Dermis blood vessel endothelial cell (primary cell): ENCODE results near the gene MARCHF4. TPM values are rescaled to one million over a fixed set of nuclear protein-coding genes. Genes with fewer than 3 reads are reported as not detected.
A peak's percentile ranks its signal among the peaks of the same experiment; 100 is the strongest.

Experiments
- DNase-seq: peaks from one replicate; pipeline ENCODE4 v3.0.0; 2010
- total RNA-seq: library from RNA; depleted of rRNA; stranded (reverse); fragments of >200 nt; gene quantifications from 2 replicates; pipeline ENCODE4 v1.2.3, GENCODE V29; 2014

MARCHF4 gene
- total RNA-seq, 1 donor from 2014 or later, result 1.5 TPM

DNA sequence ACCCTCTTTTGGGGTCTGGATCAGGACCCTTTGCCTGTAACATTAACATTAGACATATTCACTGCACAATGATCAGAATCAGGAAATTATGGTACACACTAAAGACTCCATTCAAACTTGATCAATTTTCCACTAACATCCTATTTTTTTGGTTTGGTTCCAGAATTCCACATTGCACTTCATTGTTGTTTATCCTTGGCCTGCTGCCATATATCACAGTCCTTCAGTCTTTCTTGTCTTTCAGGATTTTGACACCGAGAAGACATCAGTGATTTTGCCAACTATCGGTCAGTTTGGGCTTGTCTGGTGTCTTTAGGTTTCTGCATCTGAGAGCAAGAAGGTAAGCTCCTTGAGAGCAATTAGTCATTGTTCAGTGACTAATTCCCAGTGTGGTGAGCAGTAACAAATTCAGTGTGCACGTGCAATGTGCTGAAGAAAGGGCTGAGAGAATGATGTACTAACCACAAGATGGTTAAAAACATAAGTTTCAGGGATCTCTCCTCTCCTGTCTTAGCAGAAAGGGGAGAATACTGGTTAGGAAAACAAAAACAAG lies 23.5 kb downstream of the MARCHF4 start:
- DNase-seq, result peak; percentile 70

DNA sequence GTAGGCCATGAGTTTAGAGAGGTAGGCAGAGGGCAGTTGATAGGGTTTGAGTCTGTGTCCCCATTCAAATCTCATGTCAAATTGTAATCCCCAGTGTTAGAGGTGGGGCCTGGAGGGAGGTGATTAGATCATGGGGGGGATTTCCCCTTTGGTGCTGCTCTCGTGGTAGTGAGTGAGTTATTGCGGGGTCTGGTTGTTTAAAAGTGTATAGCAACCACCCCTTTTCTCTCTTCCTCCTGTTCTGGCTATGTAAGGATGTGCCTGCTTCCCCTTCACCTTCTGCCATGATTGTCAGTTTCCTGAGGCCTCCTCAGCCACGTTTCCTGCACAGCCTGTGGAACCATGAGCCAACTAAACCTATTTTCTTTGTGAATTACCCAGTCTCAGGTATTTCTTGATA lies 25.5 kb downstream of the MARCHF4 start:
- DNase-seq, result peak; percentile 67

DNA sequence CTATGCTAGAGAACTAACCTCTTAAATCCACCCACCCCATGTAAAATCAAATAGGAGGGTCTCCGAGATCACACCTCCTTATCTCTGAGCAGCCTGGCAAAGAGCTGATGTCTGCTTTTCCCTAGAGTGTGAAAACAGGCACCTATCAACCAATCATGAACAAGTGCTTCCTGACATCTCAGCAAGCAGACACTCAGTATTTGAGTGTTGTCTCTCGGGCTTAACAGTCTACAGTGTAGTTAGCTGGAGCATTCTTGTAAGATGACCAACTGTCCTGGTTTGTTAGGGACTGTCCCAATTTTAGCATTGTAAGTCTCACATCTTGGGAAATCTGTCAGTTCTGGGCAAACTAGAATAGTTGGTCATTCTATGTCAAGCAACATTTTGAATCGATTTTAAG lies 26.4 kb downstream of the MARCHF4 start:
- DNase-seq, result no peak

DNA sequence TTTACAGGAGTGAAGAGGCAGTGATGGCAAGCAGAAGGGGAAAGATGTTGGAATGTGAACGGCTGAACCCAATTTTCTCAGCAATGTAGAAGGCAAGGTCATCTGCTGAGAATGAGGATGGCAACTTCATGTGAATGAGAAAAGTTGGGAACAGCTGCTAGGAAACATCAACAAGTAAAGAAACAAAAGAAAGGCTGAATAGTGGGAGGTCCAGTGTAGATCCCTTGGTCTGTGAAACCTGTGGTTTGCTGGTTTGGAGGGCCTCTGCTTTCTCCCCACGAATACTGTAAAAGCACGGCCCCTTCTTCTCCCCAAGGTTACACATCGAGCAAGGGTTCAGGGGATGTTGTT lies 27.4 kb downstream of the MARCHF4 start:
- no peak for DNase-seq

DNA sequence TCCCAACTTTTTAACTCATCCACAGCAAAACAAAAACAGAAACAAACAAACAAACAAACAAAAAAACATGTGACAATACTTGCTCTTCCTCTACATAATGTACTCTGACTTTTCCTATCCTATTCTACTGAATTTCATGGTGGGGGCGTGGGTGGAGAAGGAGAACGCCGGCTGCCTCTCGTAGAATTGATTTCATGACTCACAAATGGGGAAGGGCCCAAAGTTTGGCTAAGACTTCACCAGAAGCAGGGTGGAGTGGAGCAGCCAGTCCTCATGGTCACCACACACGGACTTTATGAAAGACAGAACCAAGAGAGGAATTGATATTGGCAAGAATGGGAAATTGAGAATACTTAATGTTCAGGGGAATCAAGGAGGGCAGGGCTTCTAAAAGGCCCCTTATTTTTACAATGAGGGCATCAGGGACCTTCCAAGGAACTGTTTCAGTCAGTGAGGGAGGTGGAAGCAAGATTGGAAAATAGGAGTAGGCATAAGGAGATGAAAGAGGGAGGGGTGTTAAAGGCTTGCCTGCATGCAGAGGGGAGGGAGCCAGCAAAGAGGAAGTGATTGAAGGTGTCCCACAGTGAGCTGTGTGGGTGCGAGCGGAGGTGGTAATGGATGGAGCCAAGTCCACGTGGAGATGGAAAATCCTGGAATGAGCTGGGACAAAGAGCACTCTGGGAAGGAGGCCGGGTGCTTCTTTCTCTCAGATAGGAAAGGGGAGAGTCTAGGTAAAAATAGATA lies 27.9 kb downstream of the MARCHF4 start:
- no peak for DNase-seq

DNA sequence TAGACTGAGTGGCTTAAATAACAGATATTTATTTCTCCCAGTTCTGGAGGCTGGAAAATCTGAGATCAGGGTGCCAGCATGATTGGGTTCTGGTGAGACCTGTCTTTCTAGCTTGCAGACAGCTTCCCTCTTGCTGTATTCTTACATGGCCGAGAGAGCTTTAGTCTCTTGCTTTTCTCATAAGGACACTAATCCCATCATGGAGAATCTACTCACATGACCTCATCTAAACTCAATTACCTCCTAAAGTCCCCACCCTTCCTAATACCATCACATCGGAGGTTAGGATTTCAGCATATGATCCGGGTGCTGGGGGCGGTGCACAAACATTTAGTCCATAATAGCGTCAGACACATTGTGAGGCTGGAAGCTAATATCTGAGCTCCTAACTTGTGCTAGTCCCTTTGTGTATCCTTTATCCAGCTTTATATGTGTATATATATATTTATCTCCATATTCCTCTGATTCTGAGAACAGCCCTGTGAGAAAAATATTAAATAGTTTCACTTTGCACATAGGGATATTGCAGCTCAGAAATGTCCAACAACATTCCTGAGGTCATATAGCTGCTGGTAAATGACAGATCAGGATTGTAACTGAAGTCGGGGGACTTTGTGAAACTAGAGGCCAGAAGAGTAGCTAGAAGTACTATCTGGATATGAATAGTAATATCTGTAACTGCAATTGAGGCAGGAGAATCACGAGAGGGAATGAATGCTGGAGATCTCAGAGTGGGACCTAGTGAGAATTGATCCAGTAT lies 28.9 kb downstream of the MARCHF4 start:
- DNase-seq, result no peak

DNA sequence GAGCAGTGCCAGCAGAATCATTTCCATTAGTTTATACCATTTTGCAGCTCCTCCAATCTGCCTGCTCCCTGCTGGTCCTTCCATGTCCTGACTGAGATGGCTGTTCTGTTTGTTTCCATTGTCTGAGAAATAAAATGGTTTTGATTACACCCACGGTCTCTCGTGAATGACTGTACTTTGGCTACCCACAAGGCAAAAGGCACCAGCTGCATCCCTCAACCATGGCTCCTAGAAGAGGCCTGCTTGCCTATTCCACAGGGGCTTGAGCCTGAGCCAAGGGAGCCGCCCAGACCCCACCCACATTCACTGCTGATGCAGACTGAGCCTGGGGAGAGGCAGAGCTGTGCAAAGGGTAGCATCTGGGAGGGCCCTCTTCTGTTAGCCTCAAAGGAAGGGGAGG lies 31.2 kb downstream of the MARCHF4 start:
- peak; percentile 41 for DNase-seq

DNA sequence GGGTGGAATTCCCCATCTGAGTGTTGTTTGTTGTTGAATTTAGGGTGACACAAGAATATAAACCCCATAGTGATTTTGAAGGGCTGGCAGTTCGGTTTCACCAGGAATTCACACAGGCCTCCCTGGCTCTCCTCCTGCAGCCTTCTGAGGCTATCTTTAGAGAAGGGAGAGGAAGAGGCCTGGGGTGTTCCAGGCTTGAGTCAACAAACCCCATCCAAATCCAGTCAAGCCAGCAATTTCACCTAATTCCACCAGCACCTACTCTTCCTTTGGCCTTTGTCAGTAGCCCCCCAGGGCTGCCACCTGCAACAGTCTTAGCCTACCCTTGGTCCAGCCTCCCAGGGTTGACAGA lies 32.0 kb downstream of the MARCHF4 start:
- DNase-seq, result no peak

DNA sequence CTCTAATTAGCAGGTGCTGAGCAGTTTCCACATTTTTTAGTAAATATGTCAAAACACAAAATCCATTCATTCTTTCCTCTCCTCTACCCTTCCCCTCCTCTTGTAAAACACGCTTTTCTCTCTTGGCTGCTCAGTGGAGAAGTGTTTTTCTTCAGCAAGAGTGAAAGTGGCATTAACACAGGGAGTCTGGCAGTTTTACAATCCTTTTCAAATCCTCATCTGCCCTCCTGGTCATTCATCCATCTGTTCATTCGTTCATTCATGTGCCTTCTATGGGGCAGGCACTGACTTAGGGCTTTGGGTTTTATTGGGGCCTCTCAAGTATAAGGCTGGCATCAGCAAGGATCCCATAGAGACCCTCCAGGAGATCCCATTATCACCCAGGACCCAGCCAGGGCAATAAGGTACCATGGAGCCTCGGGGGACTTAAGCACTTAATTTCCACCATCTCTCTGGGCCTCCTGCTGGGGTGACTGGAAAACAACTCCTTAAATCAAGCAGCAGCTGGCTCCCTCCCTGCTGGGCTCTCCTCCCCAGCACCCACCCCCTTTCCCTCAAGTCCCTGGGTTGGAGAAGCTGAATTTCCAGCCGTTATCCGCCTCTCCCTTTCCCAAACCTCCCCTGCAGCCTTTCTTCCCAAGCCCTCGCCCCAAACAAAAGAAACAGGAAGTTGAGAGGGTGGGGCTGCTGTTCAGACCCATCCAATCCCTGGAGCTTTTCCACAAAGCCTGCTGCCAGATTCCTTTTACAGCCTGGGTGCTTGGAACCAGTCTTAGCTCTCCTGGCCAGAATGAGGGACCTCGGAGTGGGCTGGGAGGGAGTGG lies 32.6 kb downstream of the MARCHF4 start:
- DNase-seq, result peak; percentile 63

DNA sequence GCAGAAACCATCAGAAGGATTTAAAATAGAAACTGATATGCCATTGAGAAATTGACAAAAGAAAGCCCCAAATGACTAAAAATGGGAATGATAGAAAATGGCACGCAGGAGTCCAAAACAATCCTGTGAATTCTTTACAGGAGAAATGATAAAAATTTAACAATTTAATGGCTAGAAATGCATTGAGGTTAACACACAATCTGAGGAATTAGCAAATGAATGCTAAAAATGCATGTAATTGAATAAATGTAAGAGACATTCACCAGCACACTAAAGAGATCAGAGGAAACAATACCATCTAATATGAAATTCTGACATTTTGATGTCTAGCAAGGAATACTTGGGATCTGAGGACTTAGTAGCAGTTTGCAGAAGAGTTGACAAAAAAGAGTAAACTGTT lies 37.0 kb downstream of the MARCHF4 start:
- DNase-seq, result no peak

DNA sequence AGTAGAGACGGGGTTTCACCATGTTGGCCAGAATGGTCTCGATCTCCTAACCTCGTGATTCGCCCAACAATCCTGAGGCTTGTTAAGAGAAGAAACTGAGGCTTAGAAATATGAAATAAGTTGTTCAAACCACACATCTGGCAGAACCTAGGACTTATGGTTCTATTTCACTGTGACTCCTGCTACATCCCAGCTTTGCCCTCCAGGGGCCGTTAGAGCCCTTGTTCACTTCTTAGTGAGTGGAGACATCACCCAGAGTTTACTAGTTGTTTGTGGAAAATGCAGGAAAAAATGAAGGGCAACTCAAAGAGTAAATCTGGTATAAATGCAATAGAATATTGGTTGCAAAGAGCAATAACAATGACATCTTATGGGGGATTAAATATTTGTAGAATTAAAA lies 43.9 kb downstream of the MARCHF4 start:
- DNase-seq, result peak; percentile 44

DNA sequence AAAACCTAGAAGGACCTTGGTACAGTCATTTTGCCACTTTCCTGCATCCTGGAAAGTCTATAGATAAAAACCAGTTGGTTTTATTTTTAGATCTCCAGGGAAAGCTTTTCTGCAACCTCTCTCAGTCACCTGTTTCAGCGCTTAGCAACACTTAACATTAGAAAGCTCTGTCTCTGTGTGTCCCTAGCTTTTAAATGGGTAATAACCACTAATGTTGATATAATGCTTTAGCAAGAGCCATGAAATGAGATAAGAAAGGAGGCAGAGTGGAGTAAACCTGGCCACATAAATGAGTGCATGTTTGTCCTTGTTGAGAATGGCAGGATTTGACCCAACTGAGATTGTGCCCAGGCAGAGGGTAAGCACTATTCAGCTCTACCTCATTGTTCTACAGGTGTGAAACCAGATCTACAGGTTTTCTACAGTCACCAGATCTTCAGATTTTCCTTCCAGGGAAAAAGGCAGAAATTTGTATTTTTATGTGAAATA lies 44.8 kb downstream of the MARCHF4 start:
- no peak for DNase-seq

Other genes starting within 250 kb of the MARCHF4 start
- 18.5 and 21.5 TPM in 2 replicates for gene SMARCAL1, start 40.0 kb upstream of the MARCHF4 start, total RNA-seq
- gene RPL37A, start 126.4 kb upstream of the MARCHF4 start, total RNA-seq, result 1,015 and 1,508 TPM in 2 replicates